GM18511 (cell line): ENCODE data around the gene DNAJC21.

Experiments
- ATAC-seq: cut with Tn5 transposase; IDR thresholded peaks from one replicate; pipeline ENCODE4 v1.9.1; 2021; ENCODE audit warnings: mild to moderate bottlenecking, moderate library complexity; ENCODE audit not compliant: unreplicated experiment

DNAJC21 gene

DNA sequence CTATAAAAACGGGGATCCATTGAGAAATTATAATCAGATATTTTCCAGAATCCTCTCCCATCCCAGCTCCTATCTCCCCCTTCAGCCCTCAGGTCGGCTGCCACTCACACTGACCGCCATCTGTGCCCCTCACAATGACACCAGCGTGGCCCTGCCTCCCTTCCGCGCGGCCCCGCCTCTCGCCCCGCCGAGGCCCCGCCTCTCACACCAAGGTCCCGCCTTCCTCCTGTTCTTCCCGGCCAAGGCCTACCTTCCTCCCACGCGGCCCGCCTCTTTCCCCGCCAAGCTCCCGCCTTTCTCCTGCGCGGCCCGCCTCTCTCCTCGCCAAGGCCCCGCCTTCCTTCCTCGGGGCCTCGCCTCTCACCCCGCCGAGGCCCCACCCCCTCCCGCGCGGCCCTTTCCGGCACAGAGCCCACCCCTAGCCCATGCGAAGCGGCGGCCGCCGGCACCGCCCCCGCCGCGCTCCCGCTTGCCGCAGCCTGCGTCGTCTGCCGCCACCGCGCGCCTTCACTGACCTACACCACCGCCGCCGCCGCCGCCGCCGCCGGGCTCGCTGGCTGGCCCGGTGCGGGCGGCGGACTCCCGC, at the start of gene DNAJC21:
Gene DNAJC21, plus strand, starts transcription at position 426 of the 586 bp plus-strand sequence. CDS start 261 bp downstream, outside the sequence.
- ATAC-seq = peak; percentile 88

DNA sequence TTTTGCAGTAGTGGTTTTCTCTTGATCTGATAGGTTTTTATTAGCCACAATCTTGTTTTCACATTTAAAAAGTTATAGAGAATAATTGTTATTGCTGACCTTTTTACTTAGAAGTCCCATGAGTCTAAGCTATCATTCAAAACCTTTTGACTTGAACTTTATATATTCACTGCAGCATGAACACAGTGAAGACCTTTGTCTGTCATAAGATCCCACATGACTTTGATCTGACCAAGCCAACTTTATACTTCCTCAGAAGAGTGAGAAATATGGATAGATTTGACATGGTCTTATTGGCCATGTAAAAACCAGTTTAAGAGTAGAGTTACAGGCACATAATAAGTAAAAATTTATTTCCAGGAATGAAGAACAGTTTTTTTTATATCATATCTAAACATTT, 48.1 kb upstream of the DNAJC21 start:
- no peak for ATAC-seq

DNA sequence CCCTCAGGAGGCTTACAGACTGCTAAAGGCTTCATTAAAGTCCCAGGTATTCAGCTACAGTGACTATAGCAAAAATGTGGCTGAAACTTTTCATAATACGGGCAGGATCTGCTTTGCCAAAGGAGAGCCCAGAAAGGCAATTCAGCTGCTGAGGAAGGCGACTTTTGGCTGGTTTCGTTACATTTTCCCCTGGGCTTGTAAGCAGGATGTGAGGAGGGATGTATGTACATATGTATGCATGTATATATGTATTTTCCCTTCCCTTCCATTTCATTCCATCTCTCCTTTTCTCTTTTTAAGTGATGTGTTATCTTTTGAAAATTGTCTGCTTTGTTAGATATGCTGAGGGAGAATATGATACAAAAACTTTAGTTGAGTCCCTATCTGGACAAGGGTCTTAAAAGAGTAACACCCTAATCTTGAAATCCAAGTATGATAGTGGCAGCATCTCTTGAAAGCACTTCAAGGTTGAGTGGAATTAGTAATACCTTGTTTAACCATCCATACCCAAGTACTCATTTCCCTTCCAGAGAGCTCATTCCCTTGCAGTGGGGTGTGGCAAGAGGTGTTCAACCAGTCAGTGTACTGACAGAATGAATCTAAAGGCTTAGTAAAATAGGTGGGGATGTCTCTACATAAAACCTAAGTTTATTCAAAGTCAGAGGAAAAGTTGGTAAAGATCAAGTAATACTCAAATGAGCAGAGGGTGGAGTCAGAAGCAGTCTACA, 42.8 kb upstream of the DNAJC21 start:
- ATAC-seq = no peak

DNA sequence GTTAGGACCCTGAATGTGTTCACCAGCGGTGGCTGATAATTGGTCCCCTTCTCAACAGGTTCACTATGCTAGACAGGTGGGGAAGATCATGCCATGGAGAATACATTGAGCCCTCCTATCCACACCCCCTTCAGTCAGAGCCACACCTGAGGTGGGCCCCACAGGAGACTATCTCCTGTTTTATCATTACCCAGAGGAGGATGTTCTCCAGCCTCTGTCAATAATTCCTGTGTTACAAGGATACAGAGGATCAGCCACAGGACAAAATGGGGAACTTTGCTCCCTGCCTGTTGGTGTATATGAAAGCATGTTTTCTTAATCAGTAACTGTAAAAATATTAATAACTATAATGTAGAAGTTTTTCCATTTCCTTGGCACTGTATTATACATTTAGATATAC, 40.0 kb upstream of the DNAJC21 start:
- no peak for ATAC-seq

DNA sequence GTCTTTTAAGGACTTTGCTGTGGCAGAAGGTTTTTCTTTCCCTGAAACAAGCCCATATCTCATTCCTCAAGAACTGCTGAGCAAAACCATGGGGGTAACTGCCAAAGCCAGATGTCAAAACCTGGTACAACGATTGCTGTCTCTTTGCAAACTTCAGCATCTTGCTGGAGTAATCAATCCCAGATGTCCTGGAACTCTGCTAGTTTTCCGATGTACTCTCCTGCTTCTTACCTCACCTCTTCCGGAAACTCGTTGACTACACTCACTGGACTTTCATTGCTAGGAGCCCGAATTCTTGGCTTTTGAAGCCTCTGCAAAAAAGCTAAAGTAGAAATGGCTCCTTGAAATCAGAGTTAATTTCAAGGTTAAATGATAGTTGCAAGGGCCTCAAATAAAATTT, 37.4 kb upstream of the DNAJC21 start:
- ATAC-seq = no peak

DNA sequence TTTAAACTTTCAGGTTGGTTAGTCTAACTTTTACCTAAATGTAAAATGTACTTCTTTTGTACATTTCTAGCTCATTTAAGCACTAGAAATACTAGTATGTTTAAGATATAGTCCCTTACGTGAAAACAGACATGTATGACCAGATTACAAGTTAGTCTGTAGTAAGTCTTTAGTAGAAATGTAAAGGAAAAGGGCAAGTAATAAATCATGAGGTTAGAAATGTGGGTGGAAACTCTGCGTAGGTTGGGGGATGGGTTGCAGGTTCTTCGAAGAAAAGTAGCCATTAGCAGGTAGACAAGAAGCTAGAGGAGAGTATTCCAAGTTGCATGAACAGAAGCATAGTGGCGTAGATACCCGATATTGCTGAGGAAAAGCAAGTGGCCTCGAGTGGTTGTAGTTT, 36.9 kb upstream of the DNAJC21 start:
- no peak for ATAC-seq

DNA sequence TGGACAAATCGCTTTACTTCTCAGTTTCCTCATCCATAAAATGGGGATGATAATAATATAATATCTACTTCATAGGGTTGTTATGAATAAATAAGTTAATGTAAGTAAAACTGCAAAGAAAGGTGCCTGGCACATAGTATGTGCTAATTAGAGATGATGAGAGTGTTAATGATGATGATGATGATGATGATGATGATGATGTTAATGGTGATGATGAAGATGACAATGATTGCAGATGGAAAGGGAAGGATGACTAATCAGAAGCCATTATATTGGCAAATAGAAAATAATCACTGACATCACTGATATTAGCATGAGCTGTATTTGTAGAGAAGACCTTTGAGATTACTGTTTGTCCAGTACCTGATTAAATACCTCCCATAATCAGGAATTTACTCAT, 34.6 kb upstream of the DNAJC21 start:
- ATAC-seq = no peak

DNA sequence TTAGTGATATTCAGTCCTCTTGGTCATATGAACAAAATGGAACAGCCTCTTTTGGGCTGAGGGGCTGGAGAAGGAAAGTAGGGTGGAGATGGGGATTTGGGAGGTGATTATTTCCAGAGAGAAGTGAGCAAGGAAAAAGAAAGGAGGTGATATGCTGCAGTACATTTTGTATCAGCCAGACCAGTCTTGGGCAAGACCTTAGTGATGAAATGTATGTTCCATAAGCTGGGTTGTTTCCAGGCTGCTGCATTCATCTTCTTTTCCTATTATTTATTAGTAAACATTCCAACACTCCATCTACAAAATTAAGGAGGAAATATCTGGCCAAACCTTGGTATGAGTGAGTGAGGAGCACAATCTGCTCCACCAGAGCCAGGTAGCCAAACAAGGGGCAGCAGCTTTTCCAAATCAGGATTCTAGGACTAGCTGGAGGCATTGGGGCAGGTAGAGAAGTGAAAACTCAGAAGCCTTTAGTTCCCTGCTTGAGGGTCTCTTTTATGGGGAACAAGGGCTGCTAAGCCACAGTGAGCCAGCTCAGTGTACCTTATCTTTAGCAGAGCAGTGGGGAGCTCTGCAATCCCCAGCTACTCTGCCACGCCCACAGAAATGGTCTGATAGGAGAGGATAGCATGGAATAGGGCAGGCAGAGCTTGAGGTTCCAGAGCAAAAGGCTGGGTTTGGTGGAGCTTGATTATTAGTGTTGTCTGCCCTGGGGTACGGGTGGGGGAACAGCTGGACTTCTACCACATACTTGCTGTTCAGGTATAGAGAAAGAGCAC, 33.5 kb upstream of the DNAJC21 start:
- no peak for ATAC-seq

DNA sequence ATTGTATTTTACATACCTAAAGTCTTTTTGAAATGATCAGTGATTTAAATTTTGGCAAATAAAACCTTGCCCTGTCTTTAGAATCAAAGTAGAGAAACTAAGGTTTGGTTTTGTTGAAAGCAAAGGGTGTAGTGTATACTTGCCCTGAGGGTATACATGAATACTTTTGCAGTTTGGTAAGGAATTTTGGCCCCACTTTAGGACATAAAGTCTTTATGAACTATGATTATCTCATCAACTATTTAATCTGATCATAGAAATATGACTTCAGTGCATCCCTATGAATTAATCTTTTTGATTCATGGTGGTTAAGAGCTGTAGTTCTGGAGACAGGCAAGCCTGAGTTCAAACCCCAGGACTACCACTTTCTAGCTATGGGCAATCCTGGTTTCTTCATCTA, 31.7 kb upstream of the DNAJC21 start:
- no peak for ATAC-seq

DNA sequence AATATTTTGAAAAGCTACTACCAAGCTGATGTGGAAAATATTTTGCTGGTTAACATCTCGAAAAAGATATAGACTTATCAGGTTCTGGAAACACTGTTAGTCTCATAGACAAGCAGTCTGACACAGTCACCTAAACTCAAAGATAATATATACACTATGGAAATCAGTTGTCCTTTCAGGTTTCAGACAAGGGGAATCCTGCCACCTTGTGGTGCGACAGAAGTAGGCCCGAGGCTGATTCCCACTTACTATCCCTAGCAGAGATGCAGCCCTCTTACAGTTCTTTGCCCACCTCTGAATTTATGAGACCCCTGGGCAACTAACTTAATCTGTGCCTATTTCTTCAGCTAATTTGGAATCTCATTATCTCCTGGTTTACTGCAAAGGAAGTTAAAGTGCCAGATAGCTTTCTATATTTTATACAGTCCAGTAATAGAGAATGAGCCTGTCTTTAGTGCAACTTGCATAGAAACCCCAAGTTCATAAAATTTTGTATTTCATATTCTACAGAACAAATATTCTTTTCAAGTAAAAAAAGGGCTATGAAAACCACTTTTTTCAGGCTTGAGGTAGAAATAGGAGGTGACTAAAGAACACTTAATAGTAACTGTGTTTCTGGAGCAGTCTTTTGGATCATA, 31.0 kb upstream of the DNAJC21 start:
- ATAC-seq = peak; percentile 94

DNA sequence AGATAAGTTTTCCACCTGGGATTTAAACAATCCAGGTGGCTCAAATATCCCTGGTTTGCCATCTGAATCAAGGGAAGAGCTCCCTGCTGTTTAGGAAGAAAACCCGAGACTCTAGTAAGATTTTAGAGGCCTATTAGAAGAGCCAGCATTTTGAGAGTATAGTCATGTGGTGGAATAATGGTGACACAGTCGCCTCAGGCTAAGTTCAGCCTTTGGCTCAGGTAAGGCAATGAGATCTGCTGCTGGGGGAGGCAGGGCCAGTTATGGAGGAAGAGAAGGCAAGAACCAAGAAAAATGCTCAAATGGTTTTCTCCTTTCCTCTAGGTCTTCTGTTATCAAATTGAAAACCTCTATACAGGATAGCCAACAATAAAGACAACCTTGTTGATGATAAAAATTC, 30.3 kb upstream of the DNAJC21 start:
- no peak for ATAC-seq

DNA sequence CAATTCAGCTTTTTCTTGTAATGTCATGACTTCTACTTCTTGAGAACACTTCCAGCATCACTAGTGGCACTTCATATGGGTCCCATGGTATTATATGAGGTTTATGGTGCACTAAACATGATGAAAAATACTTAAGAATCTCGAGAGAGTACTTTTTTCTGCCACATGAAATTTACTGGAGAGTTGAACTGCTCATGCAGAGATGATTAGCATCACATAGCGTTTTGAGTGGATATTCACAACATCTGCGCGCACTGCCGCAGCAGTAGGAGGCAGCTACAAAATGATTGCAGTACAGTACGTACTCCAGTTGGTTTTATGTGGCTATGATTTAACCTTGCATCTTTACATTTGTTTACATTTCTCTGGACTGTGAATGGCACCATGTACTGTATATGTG, 28.7 kb upstream of the DNAJC21 start:
- no peak for ATAC-seq

DNA sequence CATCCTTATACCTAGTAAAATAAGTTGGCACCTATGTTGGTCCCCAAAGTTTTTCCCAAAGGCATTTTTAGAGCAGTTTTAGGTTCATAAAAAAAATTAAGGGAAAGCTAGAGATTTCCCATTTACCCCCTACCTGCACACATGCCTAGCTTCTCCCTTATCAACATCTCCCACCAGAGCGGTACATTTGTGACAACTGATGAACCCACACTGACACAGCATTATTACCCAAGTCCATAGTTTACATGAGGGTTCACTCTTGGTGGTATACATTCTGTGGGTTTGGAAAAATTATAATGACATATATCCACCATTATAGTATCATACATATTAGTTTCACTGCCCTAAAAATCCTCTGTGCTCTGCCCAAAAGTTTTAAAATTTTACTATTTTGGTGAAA, 26.1 kb upstream of the DNAJC21 start:
- no peak for ATAC-seq

DNA sequence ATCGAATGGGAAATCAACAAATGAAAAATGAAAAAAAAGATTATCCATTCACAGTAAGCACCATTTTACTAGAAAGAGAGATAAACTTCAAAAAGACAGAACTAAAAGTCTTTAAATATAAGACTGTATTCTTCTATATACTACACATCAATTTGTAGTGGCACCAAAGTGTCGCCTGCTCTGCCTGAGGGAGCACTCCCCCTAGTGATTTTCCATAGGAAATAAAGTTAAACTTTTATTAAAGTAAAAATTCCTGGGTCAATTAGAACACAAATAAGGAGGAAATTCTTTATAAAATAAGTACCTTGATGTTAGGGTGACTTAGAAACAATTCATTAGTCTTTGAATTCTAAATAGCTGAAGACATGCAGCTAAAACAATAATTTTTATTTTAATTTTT, 23.8 kb upstream of the DNAJC21 start:
- ATAC-seq = no peak

DNA sequence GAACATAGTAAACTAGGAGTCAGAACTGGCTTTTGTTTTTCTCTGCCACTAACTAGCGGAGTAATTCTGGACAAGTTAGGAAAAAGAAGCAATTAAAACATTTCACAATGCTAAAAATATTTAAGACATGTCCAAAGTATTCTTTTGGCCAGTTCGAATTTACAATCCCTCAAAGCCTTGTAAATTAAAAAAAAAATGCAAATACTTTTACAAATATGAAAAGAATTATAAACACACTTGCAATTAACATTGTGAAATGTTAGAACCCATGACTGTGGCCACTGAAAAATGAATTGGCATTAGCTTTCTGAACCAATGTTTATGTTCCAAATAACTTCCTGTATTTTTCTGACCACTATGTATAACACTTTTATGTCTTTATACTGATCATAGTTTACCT, 16.3 kb upstream of the DNAJC21 start:
- no peak for ATAC-seq

DNA sequence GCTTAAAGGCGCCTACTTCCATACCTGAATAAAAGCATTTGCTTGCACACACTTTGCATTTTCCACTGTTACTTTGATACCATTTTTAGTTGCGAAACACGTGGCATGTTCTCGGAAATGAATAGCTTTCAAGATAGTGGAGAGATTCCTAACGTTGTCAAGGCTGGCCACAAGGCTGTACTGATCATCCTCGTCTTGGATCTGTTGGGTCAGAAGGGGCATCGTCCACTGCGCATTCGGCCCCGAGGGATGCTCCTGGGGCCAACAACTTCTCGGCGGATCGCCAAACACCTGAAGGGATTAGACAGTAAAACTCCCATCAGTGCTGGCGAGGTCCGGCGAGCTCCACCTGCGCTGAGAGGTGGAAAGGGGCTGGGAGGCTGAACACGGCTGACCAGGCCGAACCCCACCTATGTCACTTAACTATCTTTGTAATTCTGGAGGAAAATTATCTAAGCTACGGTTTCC, 14.7 kb upstream of the DNAJC21 start:
- ATAC-seq = peak; percentile 23

DNA sequence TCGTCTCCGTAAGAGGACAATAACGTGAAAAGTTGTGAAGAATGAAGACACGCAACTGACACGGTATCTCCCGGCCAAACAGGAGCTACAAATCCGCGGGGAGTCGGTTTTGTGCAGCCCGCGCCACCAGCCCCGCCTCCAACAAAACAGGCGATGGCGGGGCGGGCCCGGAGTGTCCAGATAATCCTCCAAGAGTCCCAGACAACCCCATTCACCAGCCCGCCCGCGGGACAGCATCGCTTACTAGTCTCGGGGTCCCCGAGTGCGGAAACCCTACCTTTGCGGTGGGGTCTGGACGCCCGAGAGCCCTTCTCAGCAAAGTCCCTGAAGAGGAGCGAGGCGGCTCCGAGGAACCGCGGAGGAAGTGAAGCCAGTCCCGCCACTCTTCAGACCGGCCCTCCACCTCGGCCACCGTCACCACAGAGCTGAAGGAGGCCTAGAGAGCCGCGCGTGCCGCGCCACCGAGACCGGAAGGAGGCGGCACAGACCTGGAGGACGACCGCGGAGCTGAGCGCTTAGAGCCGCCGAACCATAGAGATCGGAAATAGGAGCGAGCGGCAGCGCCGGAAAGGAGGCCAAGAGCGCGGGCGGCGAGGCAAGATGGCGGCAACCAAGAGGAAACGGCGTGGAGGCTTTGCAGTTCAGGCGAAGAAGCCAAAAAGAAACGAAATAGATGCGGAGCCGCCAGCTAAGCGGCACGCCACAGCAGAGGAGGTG, 14.1 kb upstream of the DNAJC21 start, which contains the start of the genes BRIX1 and RAD1:
Gene BRIX1, plus strand, starts transcription at position 573 of the 717 bp plus-strand sequence. Its CDS starts 28 bp downstream, at position 601.
Gene RAD1, minus strand, starts transcription at position 366 of the 717 bp plus-strand sequence. CDS start 612 bp downstream, outside the sequence.
- peak; percentile 98 for ATAC-seq

DNA sequence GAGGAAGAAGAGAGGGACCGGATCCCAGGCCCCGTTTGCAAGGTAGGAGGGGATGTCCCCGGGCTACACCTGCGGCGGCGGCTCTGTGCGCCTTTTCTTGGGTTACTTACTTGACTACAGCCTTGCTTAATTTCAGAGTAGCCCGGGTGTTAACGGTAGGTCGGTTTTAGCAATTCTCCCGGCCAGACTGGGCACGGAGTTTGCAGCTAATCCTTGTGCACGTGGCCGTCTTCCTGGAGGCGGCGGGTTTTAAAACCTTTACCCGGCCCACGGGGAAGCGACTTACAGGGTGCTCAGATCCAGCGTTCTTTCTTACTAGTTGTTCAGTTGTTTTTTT, 13.5 kb upstream of the DNAJC21 start:
- peak; percentile 8 for ATAC-seq

DNA sequence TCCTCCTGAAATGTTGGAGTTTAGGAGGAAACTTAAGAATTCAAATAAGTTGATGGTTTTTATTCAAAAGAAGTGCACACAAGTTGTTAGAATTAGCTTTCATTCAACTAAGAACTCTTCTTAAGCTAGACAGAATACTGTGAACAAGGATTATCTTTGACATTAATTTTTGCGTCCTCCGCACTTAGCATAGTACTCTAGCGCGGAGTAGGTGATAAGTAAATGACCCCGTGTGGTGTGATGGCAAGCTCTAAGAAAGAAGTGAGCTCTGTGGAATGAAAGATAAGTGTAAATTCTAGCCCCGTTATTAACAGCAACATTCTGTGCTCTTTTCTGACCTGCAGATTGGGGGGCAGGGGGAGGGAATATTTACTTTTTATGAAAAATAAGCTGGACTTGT, 12.8 kb upstream of the DNAJC21 start:
- no peak for ATAC-seq

DNA sequence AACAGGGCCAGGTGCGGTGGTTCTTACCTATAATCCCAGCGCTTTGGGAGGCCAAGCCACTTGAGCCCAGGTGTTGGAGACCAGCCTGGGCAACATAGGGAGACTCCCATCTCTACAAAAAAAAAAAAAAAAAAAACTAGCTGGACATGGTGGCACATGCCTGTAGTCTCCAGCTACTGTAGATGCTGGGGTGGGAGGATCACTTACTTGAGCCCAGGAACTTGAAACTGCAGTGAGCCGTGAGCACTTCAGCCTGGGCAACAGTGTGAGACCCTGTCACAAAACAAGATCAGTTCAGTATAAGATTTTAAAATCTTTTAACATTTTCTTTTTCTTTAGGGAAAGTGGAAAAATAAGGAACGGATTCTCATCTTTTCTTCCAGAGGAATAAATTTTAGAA, 11.3 kb upstream of the DNAJC21 start:
- ATAC-seq = no peak

DNA sequence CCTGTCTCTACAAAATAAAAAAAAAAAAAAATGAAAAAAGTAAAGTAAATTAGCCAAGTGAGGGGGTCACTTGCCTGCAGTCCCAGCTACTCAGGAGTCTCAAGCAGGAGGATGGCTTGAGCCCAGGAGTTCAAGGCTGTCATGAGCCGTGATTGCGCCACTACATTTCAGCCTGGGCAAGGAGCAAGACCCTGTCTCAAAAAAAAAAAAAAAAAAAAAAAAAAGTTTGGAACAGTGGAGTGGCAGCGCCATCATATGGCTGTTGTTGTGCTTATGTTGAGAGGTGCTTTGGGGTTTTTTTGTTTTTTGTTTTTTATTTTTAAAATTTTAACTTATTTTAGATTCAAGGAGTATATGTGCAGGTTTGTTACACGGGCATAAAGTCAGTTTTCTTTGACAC, 10.3 kb upstream of the DNAJC21 start:
- ATAC-seq = no peak
